ACC112 (cell line): ENCODE data around the gene KCNH8.
"Not testable (repeated sequence)": the region's sequence is repeated elsewhere in the genome, so short reads cannot be mapped to it uniquely, and the experiment has no call there.

Experiments
- H2AFZ ChIP-seq: fragments of 200-600 bp; sonication (generic); one replicate; pipeline ENCODE4 v1.6.0; 2017; ENCODE audit warnings: antibody characterized with exemption, low read length; ENCODE audit not compliant: unreplicated experiment
- H3K27ac ChIP-seq: fragments of 200-600 bp; sonication (generic); 2 replicates; pipeline ENCODE4 v1.5.1; 2014; ENCODE audit warnings: low read depth, mild to moderate bottlenecking, antibody characterized with exemption, low read length, moderate library complexity
- H3K27me3 ChIP-seq: fragments of 200-600 bp; sonication (generic); 2 replicates; pipeline ENCODE4 v1.6.1; 2014; ENCODE audit warnings: mild to moderate bottlenecking, antibody characterized with exemption, low read length, moderate library complexity, mixed read lengths; ENCODE audit not compliant: insufficient read depth
- H3K36me3 ChIP-seq: fragments of 200-600 bp; sonication (generic); 2 replicates; pipeline ENCODE4 v1.6.1; 2016; ENCODE audit warnings: mild to moderate bottlenecking, antibody characterized with exemption, low read length, moderate library complexity, mixed read lengths; ENCODE audit not compliant: insufficient read depth
- H3K4me1 ChIP-seq: fragments of 200-600 bp; sonication (generic); one replicate; pipeline ENCODE4 v1.6.1; 2016; ENCODE audit warnings: low read length, mixed read lengths; ENCODE audit not compliant: insufficient read depth, unreplicated experiment, control insufficient read depth
- H3K4me3 ChIP-seq: fragments of 200-600 bp; sonication (generic); 2 replicates; pipeline ENCODE4 v1.5.1; 2014; ENCODE audit warnings: mild to moderate bottlenecking, low read depth, low read length
- H3K79me2 ChIP-seq: fragments of 200-600 bp; sonication (generic); one replicate; pipeline ENCODE4 v1.6.0; 2016; ENCODE audit warnings: low read length; ENCODE audit not compliant: control insufficient read depth, unreplicated experiment, insufficient read depth

Gene KCNH8

DNA sequence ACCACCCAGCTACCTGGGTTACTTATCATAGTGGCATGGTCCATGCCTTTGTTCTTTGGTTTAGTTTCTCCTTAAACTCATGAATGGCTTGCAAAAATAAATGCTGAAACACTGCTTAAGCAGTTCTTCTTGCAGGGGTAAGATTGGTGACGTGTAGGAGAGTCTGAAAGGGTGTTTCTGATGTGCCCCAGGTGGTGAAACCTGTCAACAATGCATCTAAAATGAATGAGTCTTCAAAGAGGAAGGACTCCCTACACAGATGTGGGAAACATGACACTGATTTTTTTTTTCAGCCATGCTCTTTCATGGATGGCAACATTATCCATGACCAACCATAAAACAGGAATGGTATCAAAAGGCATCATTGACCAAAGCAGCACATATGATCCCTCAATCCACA is 72.0 kb downstream of the KCNH8 start:
- Histone ChIP-seq H3K27me3 (no peaks in the 10 kb centered on the region), H2AFZ (no peak overlapping the region), H3K27ac (no peak overlapping the region), H3K4me3 (no peak overlapping the region), H3K4me1 (no peaks in the 10 kb centered on the region), H3K36me3 (no peaks in the 10 kb centered on the region), H3K79me2 (no peaks in the 10 kb centered on the region)

GRCh38 chr3:19221081-19221480 is 72.8 kb downstream of the KCNH8 start:
- no peaks in the 10 kb centered on the region for H3K36me3 ChIP-seq
- H3K4me3 ChIP-seq, result no peak overlapping the region
- H3K27ac ChIP-seq, result no peak overlapping the region
- no peak overlapping the region for H2AFZ ChIP-seq
- no peaks in the 10 kb centered on the region for H3K4me1 ChIP-seq
- no peaks in the 10 kb centered on the region for H3K79me2 ChIP-seq
- H3K27me3 ChIP-seq, result no peaks in the 10 kb centered on the region

- no peak overlapping the region for H3K27ac ChIP-seq
- H3K4me1 ChIP-seq, result no peaks in the 10 kb centered on the region
- no peak overlapping the region for H3K4me3 ChIP-seq
- H3K79me2 ChIP-seq, result no peaks in the 10 kb centered on the region
- H2AFZ ChIP-seq, result no peak overlapping the region
- H3K36me3 ChIP-seq, result no peaks in the 10 kb centered on the region
- no peaks in the 10 kb centered on the region for H3K27me3 ChIP-seq
Measured at GRCh38 chr3:19226479-19226878, 78.2 kb downstream of the KCNH8 start.

DNA sequence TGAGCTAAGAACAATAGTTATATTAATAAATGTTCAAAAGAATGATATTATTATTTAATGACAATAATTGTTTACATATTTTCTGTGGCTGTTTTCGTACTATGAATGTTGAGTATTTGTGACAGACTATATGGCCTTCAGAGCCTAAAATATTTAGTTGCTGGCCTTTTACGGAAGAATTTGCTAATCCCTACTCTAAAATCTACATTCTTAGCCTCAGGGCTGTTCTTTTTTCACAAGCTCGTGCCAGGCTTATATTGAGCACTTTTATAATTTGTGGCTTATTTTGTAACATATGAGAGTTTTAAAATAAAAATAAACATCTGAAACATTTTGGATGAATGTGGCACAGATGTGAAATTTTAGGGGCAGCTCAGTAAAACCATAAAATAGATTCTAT is 79.9 kb downstream of the KCNH8 start:
- Histone ChIP-seq H3K4me1 (no peaks in the 10 kb centered on the region), H3K4me3 (no peak overlapping the region), H3K27me3 (no peaks in the 10 kb centered on the region), H3K79me2 (no peaks in the 10 kb centered on the region), H3K27ac (no peak overlapping the region), H2AFZ (no peak overlapping the region), H3K36me3 (no peaks in the 10 kb centered on the region)

DNA sequence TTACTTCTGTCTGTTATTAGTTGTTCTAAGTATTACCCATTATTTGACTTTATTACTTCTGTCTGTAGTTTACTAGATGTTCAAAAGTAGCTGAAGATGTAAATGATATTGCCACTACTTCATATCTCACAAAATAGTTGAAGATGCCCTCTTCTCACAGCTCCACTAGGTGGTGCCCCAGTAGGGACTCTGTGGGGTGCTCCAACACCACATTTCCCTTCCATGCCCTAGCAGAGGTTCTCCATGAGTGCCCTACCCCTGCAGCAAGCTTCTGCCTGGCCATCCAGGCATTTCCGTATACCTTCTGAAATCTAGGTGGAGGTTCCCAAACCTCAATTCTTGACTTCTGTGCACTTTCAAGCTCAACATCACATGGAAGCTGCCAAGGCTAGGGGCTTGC is 80.8 kb downstream of the KCNH8 start:
- Histone ChIP-seq H3K27ac (no peak overlapping the region), H2AFZ (no peak overlapping the region), H3K79me2 (no peaks in the 10 kb centered on the region), H3K4me3 (no peak overlapping the region), H3K27me3 (no peaks in the 10 kb centered on the region), H3K4me1 (no peaks in the 10 kb centered on the region), H3K36me3 (no peaks in the 10 kb centered on the region)

GRCh38 chr3:19229881-19230280 is 81.6 kb downstream of the KCNH8 start:
- not testable (repeated sequence) for H3K36me3 ChIP-seq, H2AFZ ChIP-seq, H3K79me2 ChIP-seq, H3K27me3 ChIP-seq, H3K4me3 ChIP-seq, H3K27ac ChIP-seq, H3K4me1 ChIP-seq

DNA sequence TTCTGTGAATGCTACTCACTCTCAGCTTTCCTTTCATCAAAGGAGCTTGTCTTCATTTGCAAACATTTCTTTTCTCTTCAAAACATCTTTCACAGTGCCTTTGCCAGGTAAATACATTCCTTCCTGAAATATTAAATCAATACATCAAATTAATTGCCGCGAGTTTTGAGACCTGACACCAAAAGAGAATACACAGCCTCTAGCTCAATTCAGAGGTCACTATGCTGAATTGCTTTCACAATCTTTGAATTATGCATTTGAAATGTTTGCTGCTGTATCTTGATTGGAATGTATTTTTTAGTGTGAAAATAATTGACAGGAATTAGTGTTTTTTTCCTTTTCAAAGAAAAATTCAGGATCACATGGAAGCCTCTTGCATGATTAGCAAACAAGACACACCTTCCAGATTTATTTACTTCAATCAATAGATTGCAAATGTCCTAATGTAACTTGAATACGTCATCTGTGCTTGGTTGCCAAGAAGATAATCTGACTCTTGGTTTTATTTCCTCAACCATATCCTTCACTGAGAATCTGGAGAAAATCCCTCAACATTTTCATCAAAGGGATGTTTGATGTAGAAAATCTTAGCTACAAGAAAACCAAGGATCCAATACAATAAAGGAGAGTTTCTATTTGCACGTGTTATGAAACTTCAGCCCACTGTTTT is 83.6 kb downstream of the KCNH8 start:
- no peak overlapping the region for H2AFZ ChIP-seq
- no peaks in the 10 kb centered on the region for H3K4me1 ChIP-seq
- no peak overlapping the region for H3K4me3 ChIP-seq
- no peaks in the 10 kb centered on the region for H3K79me2 ChIP-seq
- no peaks in the 10 kb centered on the region for H3K27me3 ChIP-seq
- no peak overlapping the region for H3K27ac ChIP-seq
- H3K36me3 ChIP-seq, result no peaks in the 10 kb centered on the region

GRCh38 chr3:19232566-19232965 is 84.3 kb downstream of the KCNH8 start:
- Histone ChIP-seq H3K79me2 (no peaks in the 10 kb centered on the region), H3K27me3 (no peaks in the 10 kb centered on the region), H3K4me3 (no peak overlapping the region), H3K27ac (no peak overlapping the region), H3K4me1 (no peaks in the 10 kb centered on the region), H2AFZ (no peak overlapping the region), H3K36me3 (no peaks in the 10 kb centered on the region)

DNA sequence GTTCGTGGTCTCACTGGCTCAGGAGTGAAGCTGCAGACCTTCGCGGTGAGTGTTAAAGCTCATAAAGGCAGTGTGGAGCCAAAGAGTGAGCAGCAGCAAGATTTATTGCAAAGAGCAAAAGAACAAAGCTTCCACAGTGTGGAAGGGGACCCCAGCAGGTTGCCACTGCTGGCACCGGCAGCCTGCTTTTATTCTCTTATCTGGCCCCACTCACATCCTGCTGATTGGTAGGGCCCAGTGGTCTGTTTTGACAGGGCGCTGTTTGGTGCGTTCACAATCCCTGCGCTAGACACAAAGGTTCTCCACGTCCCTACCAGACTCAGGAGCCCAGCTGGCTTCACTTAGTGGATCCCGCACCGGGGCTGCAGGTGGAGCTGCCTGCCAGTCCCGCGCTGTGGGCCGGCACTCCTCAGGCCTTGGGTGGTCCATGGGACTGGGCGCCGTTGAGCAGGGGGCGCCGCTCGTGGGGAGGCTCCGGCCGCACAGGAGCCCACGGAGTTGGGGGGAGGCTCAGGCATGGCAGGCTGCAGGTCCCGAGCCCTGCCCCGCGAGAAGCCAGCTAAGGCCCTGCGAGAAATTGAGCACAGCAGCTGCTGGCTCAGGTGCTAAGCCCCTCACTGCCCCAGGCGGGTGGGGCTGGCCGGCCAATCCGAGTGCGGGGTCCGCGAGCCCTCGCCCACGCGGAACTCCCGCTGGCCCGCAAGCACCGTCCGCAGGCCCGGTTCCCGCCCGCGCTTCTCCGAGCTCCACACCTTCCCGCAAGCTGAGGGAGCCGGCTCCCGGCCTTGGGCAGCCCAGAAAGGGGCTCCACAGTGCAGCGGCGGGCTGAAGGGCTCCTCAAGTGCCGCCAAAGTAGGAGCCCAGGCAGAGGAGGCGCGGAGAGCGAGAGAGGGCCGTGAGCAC is 85.8 kb downstream of the KCNH8 start:
- H3K79me2 ChIP-seq, H3K4me1 ChIP-seq, H3K36me3 ChIP-seq, H3K4me3 ChIP-seq, H3K27me3 ChIP-seq, H2AFZ ChIP-seq, H3K27ac ChIP-seq: not testable (repeated sequence)

- Histone ChIP-seq H3K79me2 (no peaks in the 10 kb centered on the region), H3K36me3 (no peaks in the 10 kb centered on the region), H3K27ac (no peak overlapping the region), H2AFZ (no peak overlapping the region), H3K27me3 (no peaks in the 10 kb centered on the region), H3K4me3 (no peak overlapping the region), H3K4me1 (no peaks in the 10 kb centered on the region)
Measured at GRCh38 chr3:19248143-19248542, 99.8 kb downstream of the KCNH8 start.

- Histone ChIP-seq H3K27ac (no peak overlapping the region), H3K27me3 (no peaks in the 10 kb centered on the region), H3K79me2 (no peaks in the 10 kb centered on the region), H3K4me3 (no peak overlapping the region), H3K36me3 (no peaks in the 10 kb centered on the region), H2AFZ (no peak overlapping the region), H3K4me1 (no peaks in the 10 kb centered on the region)
Measured at GRCh38 chr3:19248767-19249166, 100.5 kb downstream of the KCNH8 start.
